HG03196 (cell line): ENCODE measurements around the gene ACBD3.

Experiments
- ATAC-seq: cut with Tn5 transposase; IDR thresholded peaks from one replicate; pipeline ENCODE4 v1.9.1; 2021; ENCODE audit not compliant: unreplicated experiment

The ACBD3 gene

GRCh38 chr1:226116673-226117072, 69.9 kb downstream of the ACBD3 start:
- ATAC-seq, result no peak

DNA sequence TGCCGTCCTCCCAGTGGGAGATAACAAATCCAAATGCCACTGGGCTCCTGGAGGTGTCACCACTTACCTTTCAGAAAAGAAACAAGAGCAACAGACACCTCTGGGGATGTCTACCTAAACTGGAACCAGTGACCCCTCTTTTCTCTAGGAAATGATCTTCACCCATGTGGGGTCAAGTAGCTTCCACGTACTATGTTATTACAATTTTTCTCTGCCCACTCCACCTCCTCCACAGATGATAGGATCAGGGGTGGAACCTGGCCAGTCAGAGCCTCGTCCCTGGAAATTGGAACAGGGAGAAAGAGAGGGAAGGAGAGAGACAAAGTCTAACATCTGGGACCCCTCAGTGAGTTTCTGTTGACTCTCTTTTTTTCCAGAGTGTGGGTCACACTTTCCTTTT, 73.9 kb downstream of the ACBD3 start:
- ATAC-seq, result no peak

DNA sequence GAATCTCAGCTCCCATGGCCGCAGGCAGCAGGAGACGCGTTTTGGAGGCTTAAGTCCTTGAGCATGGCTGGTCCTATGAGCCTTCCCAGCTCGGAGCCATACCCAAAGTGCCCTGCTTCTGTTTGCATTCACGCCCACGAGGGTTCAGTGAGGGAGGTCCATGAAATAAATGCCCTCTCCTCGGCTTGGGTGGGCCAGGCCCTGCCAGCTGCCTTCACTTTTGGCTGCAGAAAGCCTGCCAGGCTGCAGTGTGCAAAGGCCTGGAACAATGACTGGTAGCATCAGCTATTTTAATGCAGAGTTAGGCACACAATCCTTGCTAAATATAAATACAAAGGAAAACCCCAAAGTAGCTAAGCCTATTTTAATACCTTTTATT, 74.7 kb downstream of the ACBD3 start:
- ATAC-seq, result no peak

GRCh38 chr1:226111098-226111882, 75.3 kb downstream of the ACBD3 start:
- no peak for ATAC-seq

DNA sequence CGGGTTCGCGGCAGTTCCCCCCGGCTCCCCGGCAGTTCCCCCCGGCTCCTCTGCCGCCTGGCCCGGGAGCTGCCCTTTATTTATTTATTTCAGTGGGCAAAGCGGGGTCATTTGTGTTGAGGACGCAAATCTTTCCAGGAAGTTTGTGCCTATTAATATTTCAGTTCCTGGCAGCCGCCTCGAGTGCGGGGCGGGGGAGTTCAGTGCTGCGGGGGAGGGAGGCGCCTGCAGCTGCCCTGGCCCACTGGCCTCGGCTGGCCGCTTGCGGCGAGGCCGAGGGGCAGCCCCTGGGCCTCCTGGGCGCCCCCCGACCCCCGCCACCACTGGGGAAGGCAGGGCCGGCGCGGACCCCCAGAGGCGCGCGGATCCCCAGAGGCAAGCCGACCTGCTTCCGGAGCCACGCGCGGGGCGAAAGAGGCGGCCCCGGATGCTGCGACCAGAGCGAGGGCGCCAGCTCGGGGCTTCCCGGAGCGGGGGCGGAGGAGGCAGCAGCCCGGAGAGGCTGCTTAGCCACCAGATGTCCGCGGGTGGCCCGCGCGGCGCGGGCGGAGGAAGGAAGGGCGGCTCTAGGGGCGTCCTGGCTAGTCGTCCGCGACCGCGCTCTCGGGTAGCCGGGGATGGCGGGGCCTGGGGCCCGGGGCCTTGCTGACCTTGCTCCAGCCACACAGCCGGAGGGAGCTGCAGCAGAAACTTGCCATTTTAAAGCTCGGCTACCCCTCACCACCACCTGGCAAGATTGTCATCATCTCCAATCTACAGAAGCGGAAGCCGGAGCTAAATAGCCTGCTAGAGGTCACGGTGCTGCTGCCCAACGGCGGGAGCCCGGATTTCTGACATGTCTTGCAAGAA, 76.1 kb downstream of the ACBD3 start:
- ATAC-seq, result peak; percentile 76

- ATAC-seq, result peak; percentile 69
Observed at GRCh38 chr1:226109829-226110248, 76.7 kb downstream of the ACBD3 start.

- ATAC-seq, result peak; percentile 2
Observed at GRCh38 chr1:226108935-226109828, 77.4 kb downstream of the ACBD3 start.

DNA sequence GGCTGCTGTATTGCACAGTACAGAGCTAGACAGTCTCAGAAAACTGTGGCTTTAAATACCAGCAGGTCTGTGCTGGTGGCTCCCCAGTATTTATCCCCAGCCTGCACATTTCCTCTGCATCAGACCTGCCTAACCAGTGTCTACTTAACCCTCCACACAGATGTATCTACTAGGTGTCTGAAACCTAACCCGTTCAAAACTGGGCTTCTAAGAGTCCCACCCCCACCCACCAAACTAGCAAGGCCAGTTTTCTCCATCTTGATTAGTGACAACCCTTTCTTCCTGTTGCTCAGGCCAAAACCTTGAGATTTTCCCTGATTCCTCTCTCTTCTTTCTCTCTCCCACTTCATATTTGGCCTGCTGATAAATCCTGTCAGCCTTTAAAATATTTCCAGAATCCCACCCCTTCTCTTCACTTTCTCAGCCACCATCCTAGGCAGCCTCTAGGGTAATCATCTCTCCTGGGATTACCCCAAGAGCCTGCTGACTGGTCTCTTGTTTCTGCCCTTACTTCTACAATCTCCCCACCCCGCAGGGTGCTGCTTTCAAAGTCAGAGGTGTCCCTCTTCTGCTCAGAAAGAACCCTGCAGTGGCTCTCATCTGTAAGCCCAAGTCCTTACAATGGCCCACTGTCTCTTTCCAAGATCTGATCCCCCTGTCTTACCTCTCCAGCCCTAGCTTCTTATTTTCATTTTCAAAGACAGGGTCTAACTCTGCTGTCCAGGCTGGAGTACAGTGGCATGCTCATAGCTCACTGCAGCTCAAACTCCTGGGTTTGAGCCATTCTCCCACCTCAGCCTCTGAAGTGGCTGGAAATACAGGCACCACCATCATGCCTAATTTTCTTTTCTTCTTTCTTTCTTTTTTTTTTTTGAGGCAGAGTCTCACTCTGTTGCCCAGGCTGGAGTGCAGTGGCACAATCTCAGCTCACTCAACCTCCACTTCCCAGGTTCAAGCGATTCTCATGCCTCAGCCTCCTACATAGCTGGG, 78.8 kb downstream of the ACBD3 start:
- ATAC-seq, result no peak

GRCh38 chr1:226104671-226105121, 81.8 kb downstream of the ACBD3 start:
- no peak for ATAC-seq

DNA sequence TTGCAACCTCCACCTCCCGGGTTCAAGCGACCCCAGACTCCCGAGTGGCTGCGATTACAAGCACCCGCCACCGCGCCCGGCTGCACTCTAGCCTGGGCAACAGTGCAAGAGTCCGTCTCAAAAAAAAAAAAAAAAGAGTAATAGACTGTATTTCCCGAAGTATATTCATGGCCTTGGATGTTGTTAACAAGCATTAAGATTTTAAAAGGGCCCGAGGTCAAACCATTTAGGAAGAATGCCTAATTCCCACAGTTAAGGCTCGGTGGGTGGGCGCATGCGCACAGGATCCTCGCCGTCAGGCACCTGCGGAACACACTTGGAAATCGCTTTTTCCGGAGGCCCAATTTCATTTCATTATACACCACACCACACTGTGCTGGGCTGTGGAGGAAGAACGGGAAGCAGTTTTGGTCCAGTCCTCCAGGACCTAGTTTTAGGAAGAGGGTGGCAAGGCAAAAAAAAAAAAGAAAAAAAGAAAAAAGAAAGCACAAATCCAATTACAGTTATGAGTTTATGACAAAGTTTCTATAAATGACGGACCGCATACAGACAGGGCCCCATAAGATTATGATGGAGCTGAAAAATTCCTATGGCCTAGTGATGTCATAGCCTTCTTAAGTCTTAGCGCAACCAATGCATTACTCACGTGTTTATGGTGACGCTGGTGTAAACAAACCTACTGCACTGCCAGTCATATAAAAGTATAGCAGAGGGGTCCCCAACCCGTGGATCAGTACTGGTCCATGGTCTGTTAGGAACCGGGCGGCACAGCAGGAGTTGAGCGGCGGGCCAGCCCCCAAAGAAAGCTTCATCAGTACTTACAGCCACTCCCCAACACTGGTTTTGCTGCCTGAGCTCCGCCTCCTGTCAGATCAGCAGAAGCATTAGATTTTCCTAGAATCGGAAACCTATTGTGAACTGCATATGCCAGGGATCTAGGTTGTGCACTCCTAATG, 85.8 kb downstream of the ACBD3 start:
- ATAC-seq, result no peak

DNA sequence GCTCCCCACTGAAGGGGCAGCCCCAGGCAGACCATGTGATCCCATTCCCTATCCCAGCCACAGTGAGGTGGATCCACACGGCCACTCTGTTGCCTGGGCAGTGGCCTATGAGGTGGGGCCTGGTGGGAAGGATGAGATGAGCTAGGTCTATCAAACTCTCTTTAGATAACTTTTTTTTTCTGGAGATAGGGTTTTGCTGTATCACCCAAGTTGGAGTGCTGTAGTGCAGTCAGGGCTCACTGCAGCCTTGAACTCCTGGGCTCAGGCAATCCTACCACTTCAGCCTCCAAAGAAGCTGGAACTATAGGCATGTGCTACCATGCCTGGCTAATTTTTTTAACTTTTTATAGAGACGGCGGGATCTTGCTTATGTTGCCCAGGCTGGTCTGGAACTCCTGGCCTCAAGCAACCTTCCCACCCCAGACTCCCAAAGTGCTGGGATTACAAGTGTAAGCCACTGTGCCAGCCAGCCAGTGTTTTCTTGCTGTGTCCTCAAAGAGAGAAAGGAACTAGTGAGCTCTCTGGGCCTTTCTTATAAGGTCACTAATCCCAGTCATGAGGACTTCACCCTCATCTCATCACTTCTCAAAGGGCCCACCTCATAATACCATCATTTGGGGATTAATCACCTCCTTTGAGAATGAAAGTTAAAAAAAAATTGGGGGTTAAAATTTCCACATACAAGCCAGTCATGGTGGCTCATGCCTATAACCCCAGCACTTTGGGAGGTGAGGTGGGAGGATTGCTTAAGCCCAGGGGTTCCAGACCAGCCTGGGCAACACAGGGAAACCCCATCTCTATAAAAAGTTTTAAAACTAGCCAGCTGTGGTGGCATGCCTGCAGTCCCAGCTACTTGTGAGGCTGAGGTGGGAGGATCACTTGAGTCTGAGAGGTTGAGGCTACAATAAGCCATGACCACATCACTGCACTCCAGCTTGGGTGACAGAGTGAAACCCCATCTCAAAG, 87.4 kb downstream of the ACBD3 start:
- ATAC-seq, result no peak

DNA sequence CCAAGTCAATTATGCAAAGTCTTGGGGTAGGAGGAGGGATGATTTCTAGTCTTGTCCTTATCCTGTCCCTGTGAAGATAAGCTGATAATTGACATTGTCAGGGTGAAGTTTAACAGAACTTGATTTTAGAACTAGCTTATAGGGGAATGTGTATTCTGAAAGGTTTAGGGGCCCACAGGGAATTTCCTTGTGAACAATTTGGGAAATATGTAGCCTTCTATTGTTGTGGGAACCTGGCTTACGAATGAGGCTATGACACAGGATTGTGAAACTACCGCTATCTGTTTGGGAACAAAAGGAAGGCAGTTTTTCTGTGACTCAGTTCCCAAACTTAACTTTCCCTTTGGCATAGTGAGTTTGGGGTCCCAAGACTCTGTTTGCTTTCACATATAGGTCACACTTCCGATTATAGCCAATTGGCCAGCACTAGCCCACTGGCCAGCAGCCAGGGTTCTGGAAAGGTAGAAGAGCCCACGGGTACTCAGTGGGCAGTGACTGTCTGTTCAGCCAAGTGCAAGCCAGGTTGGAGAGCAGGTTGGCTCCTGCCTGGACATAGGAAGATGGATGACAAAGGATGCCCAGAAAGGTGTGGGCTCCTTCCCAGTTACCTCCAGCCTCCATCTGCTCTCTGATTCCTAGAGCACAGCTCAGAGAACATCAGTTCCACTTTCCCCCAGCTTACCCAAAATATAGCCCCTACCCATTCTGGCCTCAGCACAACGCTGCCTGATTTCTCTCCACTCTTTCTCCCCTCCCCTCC, 88.5 kb downstream of the ACBD3 start:
- no peak for ATAC-seq

GRCh38 chr1:226095286-226095685, 91.3 kb downstream of the ACBD3 start:
- ATAC-seq, result no peak
